SH-SY5Y (cell line): ENCODE data around the gene PSEN1.

ENCODE experiments used
- GATA2 ChIP-seq: IDR thresholded peaks from 2 replicates; pipeline ENCODE4 v1.6.1; 2011; ENCODE audit warnings: mild to moderate bottlenecking, low read depth, low read length
- GATA3 ChIP-seq: IDR thresholded peaks from 2 replicates; pipeline ENCODE4 v1.6.1; 2011; ENCODE audit warnings: low read depth, mild to moderate bottlenecking, low read length, moderate library complexity

- no peak for TF ChIP-seq GATA2
- TF ChIP-seq GATA3, result no peak
These were observed 91.8 kb downstream of the PSEN1 start for GRCh38 chr14:73227812-73228781.
